Tibial nerve (tissue), 4 donors: ENCODE measurements around the gene CTNND1. TPM values are rescaled to one million over a fixed set of nuclear protein-coding genes. Genes with fewer than 3 reads are reported as not detected.

Experiments
- DNase-seq, 2 donors: peaks; one replicate each; pipeline ENCODE4 v3.0.0-alpha.2; 2019; ENCODE audit warnings: low spot score in 2 of 2
- H3K27ac ChIP-seq, 4 donors: fragments of 200-600 bp; sonication (generic) in 3 of 4; one replicate each; pipeline ENCODE4 v1.5.1; 2017 to 2019; ENCODE audit warnings: mild to moderate bottlenecking in 1 of 4
- H3K27me3 ChIP-seq, 2 donors: fragments of 200-600 bp; sonication (generic) in 1 of 2; one replicate each; pipeline versions ENCODE4 v1.5.1 to v1.6.0; 2017 to 2019
- H3K36me3 ChIP-seq, 3 donors: fragments of 200-600 bp; sonication (generic); one replicate each; pipeline ENCODE4 v1.5.1; 2018 to 2019
- H3K4me1 ChIP-seq, 4 donors: fragments of 200-600 bp; sonication (generic) in 3 of 4; one replicate each; pipeline ENCODE4 v1.5.1; 2017 to 2019
- H3K4me3 ChIP-seq, 4 donors: fragments of 200-600 bp; sonication (generic) in 3 of 4; one replicate each; pipeline ENCODE4 v1.5.1; 2017 to 2019; ENCODE audit warnings: mild to moderate bottlenecking in 1 of 4, moderate library complexity in 1 of 4
- H3K9me3 ChIP-seq, 4 donors: fragments of 200-600 bp; sonication (generic) in 3 of 4; one replicate each; pipeline ENCODE4 v1.5.1; 2017 to 2019
- EP300 ChIP-seq, 2 donors: sonication (generic); formaldehyde crosslinking; IDR thresholded peaks; one replicate each; pipeline ENCODE4 v1.6.1; 2017; ENCODE audit warnings: antibody characterized with exemption in 2 of 2, mild to moderate bottlenecking in 1 of 2
- POLR2A ChIP-seq, 2 donors: fragments of 450-650 bp; IDR thresholded peaks; one replicate each; pipeline ENCODE4 v1.6.1; 2017; ENCODE audit warnings: antibody characterized with exemption in 2 of 2, mild to moderate bottlenecking in 2 of 2, moderate library complexity in 2 of 2
- WGBS, 2 donors: methylation state at CpG; one replicate each; pipeline ENCODE4 v1.1.5; 2018; 5-methylcytosine and 5-hydroxymethylcytosine counted together
- total RNA-seq, 4 donors: library from RNA; depleted of rRNA; stranded (reverse); fragments of >200 nt; gene quantifications; one replicate each; pipeline ENCODE4 v1.1.0, GENCODE V29; 2016
- TF ChIP-seq, protein P1 (sequence below), 5 experiments: fragments of 200-600 bp in 3 of 5; fragments of 450-650 bp in 2 of 5; sonication (generic) in 3 of 5; IDR thresholded peaks; one replicate each; pipeline ENCODE4 v1.5.1; 2016 to 2019; ENCODE audit warnings: antibody characterized with exemption in 5 of 5, mild to moderate bottlenecking in 3 of 5, moderate library complexity in 2 of 5

Gene CTNND1
- total RNA-seq, 4 donors from 2014 or later: 104 to 128 (median 124) TPM

DNA sequence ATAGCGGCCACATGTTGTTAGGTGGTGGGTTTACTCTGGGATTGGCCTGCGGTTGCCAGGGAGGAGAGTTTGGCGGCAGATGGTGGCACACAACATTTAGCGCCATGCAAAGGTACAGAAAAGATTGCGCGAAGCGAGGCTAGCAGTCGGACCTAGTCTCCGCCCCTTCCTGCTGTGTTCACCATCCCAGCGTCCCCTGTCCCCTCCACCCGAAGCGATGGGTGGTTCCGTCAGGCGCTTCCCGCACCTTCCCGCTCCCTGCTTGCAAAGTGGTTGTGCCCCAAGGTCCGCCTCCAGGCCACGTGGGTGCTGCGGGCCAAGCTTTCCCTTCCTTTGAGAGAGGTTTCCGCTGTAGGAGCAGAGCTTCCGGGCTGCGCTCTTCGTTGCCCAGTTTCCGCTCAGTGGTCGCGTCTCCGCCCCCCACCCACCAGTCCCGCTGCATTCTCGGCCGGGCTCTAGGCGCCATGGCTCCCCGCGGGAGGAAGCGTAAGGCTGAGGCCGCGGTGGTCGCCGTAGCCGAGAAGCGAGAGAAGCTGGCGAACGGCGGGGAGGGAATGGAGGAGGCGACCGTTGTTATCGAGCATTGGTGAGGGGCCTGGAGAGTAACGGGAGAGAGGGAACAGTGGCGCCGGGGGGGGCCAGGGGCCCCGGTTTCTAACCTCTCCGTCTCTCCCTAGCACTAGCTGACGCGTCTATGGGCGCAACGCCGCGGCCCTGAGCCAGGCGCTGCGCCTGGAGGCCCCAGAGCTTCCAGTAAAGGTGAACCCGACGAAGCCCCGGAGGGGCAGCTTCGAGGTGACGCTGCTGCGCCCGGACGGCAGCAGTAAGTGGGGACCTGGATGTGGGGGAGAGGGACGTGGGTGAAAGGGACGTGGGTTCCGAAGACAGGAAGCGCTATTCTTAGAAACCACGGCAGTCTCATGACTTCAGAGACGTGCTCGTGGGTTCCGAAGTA lies 20.2 kb upstream of the CTNND1 start, which contains the start of gene SELENOH:
SELENOH (plus strand) TSS at position 360 of the 955 bp plus-strand sequence; CDS start at position 465, 105 bp downstream.
- DNase-seq: peak; percentile 88
- peaks cover 0 to 28% (median 9%) of the 10 kb centered on the region in 4 donors for H3K4me1 ChIP-seq
- H3K9me3 ChIP-seq: no peaks in the 10 kb centered on the region
- TF ChIP-seq POLR2A (IDR thresholded peaks at IDR 0.05) (peak in 1 of 2 donors; percentile 81), EP300 (IDR thresholded peaks at IDR 0.05) (peak; percentile 51 to 95)
- TF ChIP-seq, protein P1, sequence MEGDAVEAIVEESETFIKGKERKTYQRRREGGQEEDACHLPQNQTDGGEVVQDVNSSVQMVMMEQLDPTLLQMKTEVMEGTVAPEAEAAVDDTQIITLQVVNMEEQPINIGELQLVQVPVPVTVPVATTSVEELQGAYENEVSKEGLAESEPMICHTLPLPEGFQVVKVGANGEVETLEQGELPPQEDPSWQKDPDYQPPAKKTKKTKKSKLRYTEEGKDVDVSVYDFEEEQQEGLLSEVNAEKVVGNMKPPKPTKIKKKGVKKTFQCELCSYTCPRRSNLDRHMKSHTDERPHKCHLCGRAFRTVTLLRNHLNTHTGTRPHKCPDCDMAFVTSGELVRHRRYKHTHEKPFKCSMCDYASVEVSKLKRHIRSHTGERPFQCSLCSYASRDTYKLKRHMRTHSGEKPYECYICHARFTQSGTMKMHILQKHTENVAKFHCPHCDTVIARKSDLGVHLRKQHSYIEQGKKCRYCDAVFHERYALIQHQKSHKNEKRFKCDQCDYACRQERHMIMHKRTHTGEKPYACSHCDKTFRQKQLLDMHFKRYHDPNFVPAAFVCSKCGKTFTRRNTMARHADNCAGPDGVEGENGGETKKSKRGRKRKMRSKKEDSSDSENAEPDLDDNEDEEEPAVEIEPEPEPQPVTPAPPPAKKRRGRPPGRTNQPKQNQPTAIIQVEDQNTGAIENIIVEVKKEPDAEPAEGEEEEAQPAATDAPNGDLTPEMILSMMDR (IDR thresholded peaks at IDR 0.05): peak in 1 of 5 experiments; percentile 37
- 0 to 1% methylated on average over 52 to 54 of the region's 75 CpGs for WGBS, 2 donors
- no peaks in the 10 kb centered on the region for H3K27me3 ChIP-seq
- H3K4me3 ChIP-seq: peak within 1 kb of the TSS; percentile 50 to 92 (median 78)
- H3K27ac ChIP-seq: peak within 1 kb of the TSS; percentile 29 to 95 (median 94)
- peaks cover 0 to 65% (median 7%) of the 10 kb centered on the region in 3 donors for H3K36me3 ChIP-seq

DNA sequence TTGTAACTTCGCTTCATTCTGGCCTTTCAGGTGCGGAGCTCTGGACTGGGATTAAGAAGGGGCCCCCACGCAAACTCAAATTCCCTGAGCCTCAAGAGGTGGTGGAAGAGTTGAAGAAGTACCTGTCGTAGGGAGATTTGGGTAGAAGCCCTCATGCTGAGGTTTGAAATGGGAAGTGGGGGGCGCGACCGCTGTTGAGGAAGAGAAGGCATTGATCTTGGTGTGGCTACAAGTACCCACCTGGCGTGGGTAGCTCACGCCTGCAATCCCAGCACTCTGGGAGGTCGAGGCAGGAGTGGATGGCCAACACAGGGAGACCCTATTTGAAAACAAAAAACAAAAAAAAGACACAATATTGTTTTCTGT lies 19.5 kb upstream of the CTNND1 start:
- Histone ChIP-seq H3K36me3 (peaks cover 0 to 72% (median 7%) of the 10 kb centered on the region in 3 donors), H3K27me3 (no peaks in the 10 kb centered on the region), H3K27ac (peak overlapping the region; percentile 29 to 95 (median 94)), H3K4me1 (peaks cover 0 to 28% (median 9%) of the 10 kb centered on the region in 4 donors), H3K9me3 (no peaks in the 10 kb centered on the region), H3K4me3 (peak overlapping the region; percentile 50 to 92 (median 78))
- no peak for DNase-seq
- WGBS, 2 donors: 2 to 6% methylated on average over 10 of the region's 10 CpGs
- no peak for TF ChIP-seq POLR2A (IDR thresholded peaks at IDR 0.05)
- TF ChIP-seq EP300 (IDR thresholded peaks at IDR 0.05): no peak
- TF ChIP-seq, protein P1 (IDR thresholded peaks at IDR 0.05): no peak

DNA sequence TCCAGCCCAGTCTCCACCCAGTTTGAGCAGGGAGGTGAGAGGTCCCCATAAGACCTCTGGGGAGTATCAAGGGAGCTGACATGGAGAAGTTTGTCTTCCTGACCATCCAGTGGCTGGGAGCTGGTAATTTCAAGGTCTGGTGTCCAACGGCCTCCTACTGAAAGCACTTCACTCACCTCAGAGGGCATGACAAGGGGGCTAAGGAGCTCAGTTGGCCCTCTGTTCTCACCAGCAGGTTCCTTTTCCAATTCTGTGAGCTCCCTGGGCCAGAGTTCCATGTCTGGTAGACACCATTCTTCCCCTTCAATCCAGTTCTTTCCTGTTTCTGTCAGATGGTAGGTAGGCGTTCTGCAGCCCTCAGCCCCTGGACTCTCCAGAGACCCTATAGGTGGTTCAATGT lies 17.2 kb upstream of the CTNND1 start:
- WGBS, 2 donors: 71 to 85% methylated on average over 2 of the region's 2 CpGs

DNA sequence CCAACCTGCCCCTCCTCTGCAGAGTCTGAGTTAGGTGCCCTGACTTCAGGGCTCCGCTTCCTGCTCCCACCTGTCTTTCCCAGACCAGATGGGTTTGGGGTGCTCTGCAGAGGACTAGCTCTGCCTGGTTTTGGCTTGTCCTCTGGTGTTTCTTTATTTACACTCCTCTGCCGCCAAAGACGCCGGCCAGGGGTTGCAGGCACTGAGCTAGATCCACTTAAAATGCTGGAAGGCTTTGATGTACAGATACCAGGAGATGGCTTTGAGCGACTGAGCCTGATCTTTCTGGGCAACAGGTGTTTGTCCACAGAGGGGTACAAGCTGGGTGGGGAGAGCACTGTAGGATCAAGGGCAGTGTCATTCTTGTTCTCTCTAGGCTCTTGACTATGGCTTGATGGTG lies 16.4 kb upstream of the CTNND1 start:
- Histone ChIP-seq H3K9me3 (no peaks in the 10 kb centered on the region), H3K4me3 (no peak overlapping the region), H3K27ac (no peak overlapping the region), H3K36me3 (peaks cover 0 to 67% (median 7%) of the 10 kb centered on the region in 3 donors), H3K27me3 (no peaks in the 10 kb centered on the region), H3K4me1 (peaks cover 0 to 28% (median 9%) of the 10 kb centered on the region in 4 donors)
- 86 to 89% methylated on average over 5 of the region's 5 CpGs for WGBS, 2 donors
- DNase-seq: no peak
- TF ChIP-seq POLR2A (IDR thresholded peaks at IDR 0.05) (no peak), EP300 (IDR thresholded peaks at IDR 0.05) (no peak)
- TF ChIP-seq, protein P1 (IDR thresholded peaks at IDR 0.05): no peak

More for the DNA sequence above, 17.2 kb upstream of the CTNND1 start:
- no peak overlapping the region for H3K27ac ChIP-seq
- H3K27me3 ChIP-seq: no peaks in the 10 kb centered on the region
- TF ChIP-seq EP300 (IDR thresholded peaks at IDR 0.05): no peak
- TF ChIP-seq POLR2A (IDR thresholded peaks at IDR 0.05): no peak
- TF ChIP-seq, protein P1 (IDR thresholded peaks at IDR 0.05): no peak
- no peak overlapping the region for H3K4me3 ChIP-seq
- H3K4me1 ChIP-seq: peaks cover 0 to 28% (median 9%) of the 10 kb centered on the region in 4 donors
- H3K36me3 ChIP-seq: peaks cover 0 to 64% (median 7%) of the 10 kb centered on the region in 3 donors
- no peak for DNase-seq
- no peaks in the 10 kb centered on the region for H3K9me3 ChIP-seq

DNA sequence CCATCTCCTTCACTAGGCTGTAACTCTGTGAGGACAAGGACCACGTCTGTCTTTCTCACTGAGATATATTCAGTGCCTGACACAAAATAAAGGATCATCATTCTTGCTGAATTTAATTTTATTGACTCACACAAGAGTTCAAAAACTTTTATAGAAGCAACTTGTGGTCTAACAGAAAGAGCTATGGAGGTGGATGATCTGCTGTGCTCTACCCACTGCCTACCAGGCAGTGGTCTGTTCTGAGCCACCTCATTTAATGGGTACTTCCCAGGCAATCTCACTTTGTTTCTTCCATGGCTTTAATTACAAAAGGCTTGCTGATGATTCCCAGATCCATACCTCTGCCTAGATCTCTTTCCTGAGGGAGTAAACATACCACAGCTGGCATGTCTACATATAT lies 14.7 kb upstream of the CTNND1 start:
- no peaks in the 10 kb centered on the region for H3K9me3 ChIP-seq
- DNase-seq: no peak
- peaks cover 0 to 73% (median 7%) of the 10 kb centered on the region in 3 donors for H3K36me3 ChIP-seq
- H3K4me1 ChIP-seq: peaks cover 0 to 25% (median 8%) of the 10 kb centered on the region in 4 donors
- peak overlapping the region in 1 of 4 donors; percentile 11 for H3K27ac ChIP-seq
- H3K4me3 ChIP-seq: no peak overlapping the region
- WGBS, 2 donors: 85 to 100% methylated on average over 1 of the region's 1 CpG
- no peaks in the 10 kb centered on the region for H3K27me3 ChIP-seq
- TF ChIP-seq EP300 (IDR thresholded peaks at IDR 0.05) (no peak), POLR2A (IDR thresholded peaks at IDR 0.05) (no peak)
- TF ChIP-seq, protein P1 (IDR thresholded peaks at IDR 0.05): no peak
